ENCODE results near the gene TBC1D22A.
"Not testable (repeated sequence)": the region's sequence is repeated elsewhere in the genome, so short reads cannot be mapped to it uniquely, and the experiment has no call there.

DNA sequence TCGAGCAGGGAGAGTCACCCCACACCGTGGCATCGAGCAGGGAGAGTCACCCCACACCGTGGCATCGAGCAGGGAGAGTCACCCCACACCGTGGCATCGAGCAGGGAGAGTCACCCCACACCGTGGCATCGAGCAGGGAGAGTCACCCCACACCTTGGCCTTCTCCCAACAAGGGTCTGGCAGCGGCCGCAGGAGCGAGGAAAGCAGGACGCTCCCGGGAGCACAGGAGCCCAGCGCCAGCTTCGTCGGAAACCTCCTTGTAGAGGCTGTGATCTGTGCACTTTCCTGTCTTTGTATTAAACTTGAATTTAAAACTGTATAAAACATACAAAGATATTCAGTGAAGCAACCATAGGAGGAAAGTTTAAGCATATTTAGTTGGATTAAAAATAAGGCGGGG lies 355.0 kb downstream of the TBC1D22A start:
- TF ChIP-seq, protein P1, sequence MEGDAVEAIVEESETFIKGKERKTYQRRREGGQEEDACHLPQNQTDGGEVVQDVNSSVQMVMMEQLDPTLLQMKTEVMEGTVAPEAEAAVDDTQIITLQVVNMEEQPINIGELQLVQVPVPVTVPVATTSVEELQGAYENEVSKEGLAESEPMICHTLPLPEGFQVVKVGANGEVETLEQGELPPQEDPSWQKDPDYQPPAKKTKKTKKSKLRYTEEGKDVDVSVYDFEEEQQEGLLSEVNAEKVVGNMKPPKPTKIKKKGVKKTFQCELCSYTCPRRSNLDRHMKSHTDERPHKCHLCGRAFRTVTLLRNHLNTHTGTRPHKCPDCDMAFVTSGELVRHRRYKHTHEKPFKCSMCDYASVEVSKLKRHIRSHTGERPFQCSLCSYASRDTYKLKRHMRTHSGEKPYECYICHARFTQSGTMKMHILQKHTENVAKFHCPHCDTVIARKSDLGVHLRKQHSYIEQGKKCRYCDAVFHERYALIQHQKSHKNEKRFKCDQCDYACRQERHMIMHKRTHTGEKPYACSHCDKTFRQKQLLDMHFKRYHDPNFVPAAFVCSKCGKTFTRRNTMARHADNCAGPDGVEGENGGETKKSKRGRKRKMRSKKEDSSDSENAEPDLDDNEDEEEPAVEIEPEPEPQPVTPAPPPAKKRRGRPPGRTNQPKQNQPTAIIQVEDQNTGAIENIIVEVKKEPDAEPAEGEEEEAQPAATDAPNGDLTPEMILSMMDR (optimal IDR thresholded peaks at IDR 0.05 in 1 of 3, IDR thresholded peaks at IDR 0.05 in 1 of 3, conservative IDR thresholded peaks at IDR 0.05 in 1 of 3; ENCODE audit: extremely low read depth in 1 of 3, insufficient read depth in 2 of 3, low read length in 3 of 3) = not testable (repeated sequence)
- not testable (repeated sequence) for TF ChIP-seq EZH2 (IDR thresholded peaks at IDR 0.05; ENCODE audit: low read length)

Measured in keratinocyte (primary cell).